HG03342 (cell line): Measurements from ENCODE around the gene ATP8B1.
"Not testable (repeated sequence)": the region's sequence is repeated elsewhere in the genome, so short reads cannot be mapped to it uniquely, and the experiment has no call there.

Experiments
- ATAC-seq: cut with Tn5 transposase; IDR thresholded peaks from one replicate; pipeline ENCODE4 v1.9.1; 2021; ENCODE audit warnings: mild to moderate bottlenecking, moderate library complexity; ENCODE audit not compliant: unreplicated experiment

ATP8B1 gene

GRCh38 chr18:57803103-57803969, at the start of gene ATP8B1:
Gene ATP8B1 (minus strand): TSS chr18:57803315. CDS start chr18:57731807, 71,508 bp downstream.
- ATAC-seq = peak; percentile 51

GRCh38 chr18:57850063-57850462, 46.9 kb upstream of the ATP8B1 start:
- ATAC-seq = no peak

DNA sequence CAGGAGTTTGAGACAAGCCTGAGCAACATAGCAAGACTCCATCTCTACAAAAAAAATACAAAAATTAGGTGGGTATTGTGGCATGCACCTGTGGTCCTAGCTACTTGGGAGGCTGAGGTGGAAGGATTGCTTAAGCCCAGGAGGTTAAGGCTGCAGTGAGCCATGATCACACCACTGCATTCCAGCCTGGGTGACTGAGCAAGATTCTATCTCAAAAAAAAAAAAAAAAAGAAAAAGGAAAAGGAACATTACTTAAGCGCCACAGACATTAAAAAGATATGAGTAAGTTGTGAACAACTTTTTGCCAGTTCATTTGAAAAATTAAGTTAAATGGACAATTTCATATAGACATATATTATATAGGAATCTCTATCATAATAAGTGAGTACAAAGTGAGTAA, 45.3 kb upstream of the ATP8B1 start:
- not testable (repeated sequence) for ATAC-seq

- ATAC-seq = not testable (repeated sequence)
These were observed 44.3 kb upstream of the ATP8B1 start for GRCh38 chr18:57847431-57847830.

GRCh38 chr18:57846258-57846657, 43.1 kb upstream of the ATP8B1 start:
- ATAC-seq = no peak

GRCh38 chr18:57845605-57846074, 42.5 kb upstream of the ATP8B1 start:
- no peak for ATAC-seq

GRCh38 chr18:57844319-57844718, 41.2 kb upstream of the ATP8B1 start:
- ATAC-seq = no peak

DNA sequence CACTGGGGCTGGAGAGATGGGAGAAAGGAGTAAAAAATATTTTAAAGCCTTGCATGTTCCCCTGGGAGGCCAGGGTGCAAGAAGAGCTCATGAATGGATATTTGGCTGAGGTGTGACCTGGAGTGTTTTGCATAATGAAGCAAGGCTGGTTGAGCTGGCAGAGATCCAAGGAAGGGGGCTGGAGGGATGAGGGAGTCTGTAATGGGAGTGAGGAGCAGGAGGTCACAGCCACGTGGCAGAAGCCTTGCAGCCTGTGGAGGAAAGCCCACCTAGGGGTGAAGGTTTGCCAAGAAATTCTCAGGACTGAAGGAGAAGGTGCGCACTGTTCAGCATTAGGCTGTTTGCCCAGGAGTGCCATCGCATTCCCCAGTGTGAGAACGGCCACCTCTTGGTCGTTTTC, 40.3 kb upstream of the ATP8B1 start:
- no peak for ATAC-seq

- ATAC-seq = peak; percentile 38
These were observed 38.5 kb upstream of the ATP8B1 start for GRCh38 chr18:57841568-57841967.

- ATAC-seq = no peak
These were observed 36.8 kb upstream of the ATP8B1 start for GRCh38 chr18:57839942-57840381.

- ATAC-seq = peak; percentile 81
These were observed 34.9 kb upstream of the ATP8B1 start for GRCh38 chr18:57837917-57838548.

DNA sequence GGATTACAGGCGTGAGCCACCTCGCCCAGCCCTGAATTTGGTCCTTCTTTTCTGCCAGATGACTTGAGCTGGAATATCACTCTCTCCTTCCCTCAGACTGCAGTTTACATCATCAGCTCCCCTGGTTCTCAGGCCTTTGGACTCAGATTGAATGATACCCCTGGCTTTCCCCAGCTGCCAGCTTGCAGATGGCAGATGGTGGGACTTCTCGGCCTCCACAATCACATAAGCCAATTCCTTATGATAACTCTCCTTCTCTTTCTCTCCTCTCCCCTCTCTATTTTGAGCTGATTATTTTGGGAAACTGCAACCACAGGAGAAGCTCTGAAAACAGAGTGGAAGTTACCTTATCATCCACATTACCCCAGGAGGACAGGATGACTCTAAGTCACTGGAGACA, 33.4 kb upstream of the ATP8B1 start:
- ATAC-seq = no peak

DNA sequence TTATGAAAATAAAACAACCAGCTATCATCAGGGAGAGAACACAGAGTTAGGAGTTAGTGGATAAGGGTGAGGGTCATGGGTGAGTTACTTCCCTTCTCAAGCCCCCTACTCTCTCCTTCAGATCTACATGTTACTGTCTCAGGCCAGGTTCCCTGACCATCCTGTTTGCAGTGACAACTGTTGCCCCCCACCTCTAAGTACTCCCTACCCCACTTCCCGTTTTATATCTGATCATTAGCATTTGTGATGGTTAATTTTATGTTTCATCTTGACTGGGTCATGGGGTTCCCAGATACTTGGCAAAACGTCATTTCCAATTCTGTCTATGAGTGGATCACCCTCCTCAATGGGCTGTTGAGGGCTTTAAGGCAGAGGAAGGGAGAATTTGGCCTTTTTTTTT, 32.8 kb upstream of the ATP8B1 start:
- ATAC-seq = no peak

DNA sequence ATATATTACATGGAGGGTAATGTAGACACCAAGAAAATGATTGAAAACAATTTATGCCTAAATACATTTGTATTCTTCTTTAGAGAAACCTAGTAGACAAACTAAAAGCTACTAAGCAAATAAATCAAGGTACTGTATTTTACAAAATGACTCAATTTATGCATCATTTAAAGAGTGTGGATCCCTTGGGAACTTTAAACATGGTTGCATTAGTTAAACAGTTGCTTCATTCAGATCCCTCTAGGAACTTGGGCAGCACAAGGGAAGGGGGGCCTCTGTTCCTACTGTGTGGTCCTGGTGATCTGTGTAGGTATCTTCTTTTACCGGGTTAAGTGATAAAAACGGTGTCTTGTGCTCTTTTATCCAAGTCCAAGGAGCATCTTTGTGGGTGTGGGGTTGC, 31.5 kb upstream of the ATP8B1 start:
- ATAC-seq = no peak

GRCh38 chr18:57833441-57834101, 30.5 kb upstream of the ATP8B1 start:
- ATAC-seq = peak; percentile 49

DNA sequence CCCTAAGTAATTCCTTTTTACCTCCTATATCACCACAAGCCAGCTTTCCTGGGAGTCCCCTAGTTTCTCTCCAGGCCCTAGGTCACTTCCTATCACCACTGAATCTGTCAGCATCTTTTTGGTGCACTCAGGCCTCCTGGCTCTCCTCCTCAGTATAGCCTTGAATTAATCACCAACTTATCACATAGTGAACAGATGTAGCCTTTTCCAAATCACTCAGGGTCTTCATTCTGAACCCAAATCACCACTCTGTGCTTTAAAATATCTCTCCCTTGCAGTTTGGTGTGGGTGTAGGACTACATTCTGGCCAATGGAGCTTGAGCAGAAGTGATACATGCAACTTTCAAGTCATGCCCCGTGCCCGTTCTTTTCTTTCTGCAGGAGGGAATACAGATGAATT, 29.6 kb upstream of the ATP8B1 start:
- no peak for ATAC-seq

- no peak for ATAC-seq
These were observed 28.7 kb upstream of the ATP8B1 start for GRCh38 chr18:57831597-57832377.

DNA sequence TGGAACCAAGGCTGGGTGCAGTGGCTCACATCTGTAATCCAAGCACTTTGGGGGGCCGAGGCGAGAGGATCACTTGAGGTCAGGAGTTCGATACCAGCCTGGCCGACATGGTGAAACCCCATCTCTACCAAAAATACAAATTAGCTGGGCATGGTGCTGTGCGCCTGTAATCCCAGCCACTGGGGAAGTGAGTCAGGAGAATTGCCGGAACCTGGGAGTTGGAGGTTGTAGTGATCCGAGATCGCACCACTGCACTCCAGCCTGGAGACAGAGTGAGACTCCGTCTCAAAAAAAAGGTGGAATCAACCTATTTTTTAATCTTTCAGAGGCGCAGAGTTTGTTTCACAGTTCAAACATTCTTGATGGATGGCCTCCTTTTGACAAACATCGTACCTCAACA, 24.5 kb upstream of the ATP8B1 start:
- no peak for ATAC-seq

DNA sequence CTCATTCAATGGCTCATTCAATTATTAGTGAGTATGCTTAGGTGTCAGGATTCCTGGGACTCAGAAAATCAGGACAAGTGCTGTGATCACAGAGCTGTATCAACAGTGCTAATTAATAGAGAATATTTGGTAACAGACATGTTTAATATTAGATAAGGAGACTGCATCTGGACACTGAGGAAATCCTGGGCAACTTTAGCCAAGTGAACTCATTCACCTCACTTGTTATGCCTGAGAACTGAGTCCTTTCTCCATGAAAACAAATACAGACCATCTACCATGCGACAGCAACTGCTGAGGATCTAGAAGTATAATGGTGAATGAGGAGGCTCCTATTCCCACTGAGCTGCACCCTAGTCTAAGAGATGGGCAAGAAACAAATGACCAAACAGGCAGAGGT, 23.1 kb upstream of the ATP8B1 start:
- ATAC-seq = no peak

- ATAC-seq = not testable (repeated sequence)
These were observed 17.5 kb upstream of the ATP8B1 start for GRCh38 chr18:57820583-57820982.
